ENCODE results near the gene GGTA1. TPM values are rescaled to one million over a fixed set of nuclear protein-coding genes. Genes with fewer than 3 reads are reported as not detected.

GGTA1 gene
- total RNA-seq, 1 experiment from 2014 or later, result not detected

- Histone ChIP-seq H3K14ac (ENCODE audit: insufficient read depth, low read length) (no peak overlapping the region), H3K4me2 (ENCODE audit: insufficient read depth, insufficient read length, low read length) (no peak overlapping the region), H3K9ac (ENCODE audit: extremely low read depth, insufficient read length, low read length) (no peak overlapping the region), H3K4ac (ENCODE audit: low read depth, low read length) (no peak overlapping the region), H2BK5ac (ENCODE audit: insufficient read length, low read length) (no peak overlapping the region), H2AFZ (ENCODE audit: low read length) (no peak overlapping the region), H2BK12ac (ENCODE audit: insufficient read length, low read depth, low read length) (no peak overlapping the region), H3T11ph (ENCODE audit: low read length) (no peak overlapping the region), H3K23me2 (ENCODE audit: insufficient read length, low read depth, low read length, poor library complexity, severe bottlenecking) (peaks cover 9% of the 10 kb centered on the region), H4K91ac (ENCODE audit: insufficient read length, low read depth, low read length) (no peak overlapping the region), H3K9me3 (ENCODE audit: control insufficient read depth, low read depth, low read length) (no peaks in the 10 kb centered on the region), H3K27ac (ENCODE audit: insufficient read length, low read depth, low read length) (no peak overlapping the region), H4K8ac (replicated peaks; ENCODE audit: insufficient read length, low read depth, low read length) (no peak overlapping the region), H3K56ac (ENCODE audit: insufficient read length, low read depth, low read length) (no peak overlapping the region), H3K79me2 (ENCODE audit: insufficient read depth, low read length) (no peaks in the 10 kb centered on the region), H3K79me1 (ENCODE audit: insufficient read depth, low read depth, low read length, poor library complexity, severe bottlenecking) (no peaks in the 10 kb centered on the region), H2BK20ac (ENCODE audit: low read depth, low read length, poor library complexity, severe bottlenecking) (no peak overlapping the region), H2BK15ac (ENCODE audit: low read depth, low read length) (no peak overlapping the region), H2BK120ac (ENCODE audit: low read depth, low read length, poor library complexity, severe bottlenecking) (no peak overlapping the region), H4K5ac (ENCODE audit: insufficient read length, low read depth, low read length) (no peak overlapping the region), H3K27me3 (ENCODE audit: insufficient read depth, low read length) (no peaks in the 10 kb centered on the region; the same call in 1 of the 2 replicates), H4K20me1 (ENCODE audit: control insufficient read depth, insufficient read depth, insufficient read length) (no peaks in the 10 kb centered on the region), H3K23ac (ENCODE audit: insufficient read length, low read depth, low read length) (no peak overlapping the region), H2AK5ac (ENCODE audit: insufficient read length, low read length) (no peak overlapping the region), H3K4me1 (ENCODE audit: insufficient read depth, low read length) (no peaks in the 10 kb centered on the region), H3K18ac (ENCODE audit: insufficient read length, low read depth, low read length) (no peak overlapping the region)
- WGBS (ENCODE audit: extremely low coverage, insufficient read length, low lambda C conversion rate), result no CpG with 5 or more reads among the region's 2 CpGs
- H3K27ac Mint-ChIP-seq, result no peak overlapping the region
- TF ChIP-seq CTCF (conservative IDR thresholded peaks at IDR 0.05), result no peak
- DNase-seq, result no peak
- H3K36me3 Mint-ChIP-seq (ENCODE audit: insufficient read depth in 1 of 3, low read depth in 3 of 3), result no peaks in the 10 kb centered on the region
- H3K4me3 Mint-ChIP-seq, result no peak overlapping the region
- H3K27me3 Mint-ChIP-seq (ENCODE audit: low read depth), result peaks cover 47% of the 10 kb centered on the region
- H3K4me1 Mint-ChIP-seq, result peaks cover 6 to 17% of the 10 kb centered on the region in 2 experiments
- peaks cover 0 to 3% of the 10 kb centered on the region in 2 experiments; a peak in 1 of 5 replicates for H3K9me3 Mint-ChIP-seq
Observed at GRCh38 chr9:121548666-121549065, 49.0 kb upstream of the GGTA1 start.

Measured in H9 (cell line).